GM21576 (cell line): ENCODE measurements around the gene NEK8.
A peak's percentile ranks its signal among the peaks of the same experiment; 100 is the strongest.
"Not testable (repeated sequence)": the region's sequence is repeated elsewhere in the genome, so short reads cannot be mapped to it uniquely, and the experiment has no call there.

Source experiments
- ATAC-seq: cut with Tn5 transposase; IDR thresholded peaks from one replicate; pipeline ENCODE4 v1.9.1; 2021; ENCODE audit warnings: mild to moderate bottlenecking, moderate library complexity; ENCODE audit not compliant: unreplicated experiment

Gene NEK8

DNA sequence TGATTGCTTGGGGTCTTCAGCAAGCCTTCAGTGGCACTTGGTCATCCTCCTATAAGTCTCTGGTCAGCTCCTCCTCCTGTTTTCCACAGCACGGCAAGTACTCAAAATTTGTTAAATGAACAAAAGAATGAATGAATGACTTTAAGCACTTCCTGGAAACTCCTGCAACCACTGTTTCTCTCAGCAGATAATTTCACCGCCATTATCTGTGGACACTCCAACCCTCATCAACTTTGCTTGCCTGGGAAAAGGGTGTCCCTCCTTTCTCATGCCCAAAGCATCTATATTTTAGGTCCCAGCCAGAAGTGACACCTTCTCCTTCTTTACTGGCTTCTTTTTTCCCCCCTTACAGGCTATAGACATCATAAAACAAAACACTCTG is 21.3 kb upstream of the NEK8 start:
- no peak for ATAC-seq

DNA sequence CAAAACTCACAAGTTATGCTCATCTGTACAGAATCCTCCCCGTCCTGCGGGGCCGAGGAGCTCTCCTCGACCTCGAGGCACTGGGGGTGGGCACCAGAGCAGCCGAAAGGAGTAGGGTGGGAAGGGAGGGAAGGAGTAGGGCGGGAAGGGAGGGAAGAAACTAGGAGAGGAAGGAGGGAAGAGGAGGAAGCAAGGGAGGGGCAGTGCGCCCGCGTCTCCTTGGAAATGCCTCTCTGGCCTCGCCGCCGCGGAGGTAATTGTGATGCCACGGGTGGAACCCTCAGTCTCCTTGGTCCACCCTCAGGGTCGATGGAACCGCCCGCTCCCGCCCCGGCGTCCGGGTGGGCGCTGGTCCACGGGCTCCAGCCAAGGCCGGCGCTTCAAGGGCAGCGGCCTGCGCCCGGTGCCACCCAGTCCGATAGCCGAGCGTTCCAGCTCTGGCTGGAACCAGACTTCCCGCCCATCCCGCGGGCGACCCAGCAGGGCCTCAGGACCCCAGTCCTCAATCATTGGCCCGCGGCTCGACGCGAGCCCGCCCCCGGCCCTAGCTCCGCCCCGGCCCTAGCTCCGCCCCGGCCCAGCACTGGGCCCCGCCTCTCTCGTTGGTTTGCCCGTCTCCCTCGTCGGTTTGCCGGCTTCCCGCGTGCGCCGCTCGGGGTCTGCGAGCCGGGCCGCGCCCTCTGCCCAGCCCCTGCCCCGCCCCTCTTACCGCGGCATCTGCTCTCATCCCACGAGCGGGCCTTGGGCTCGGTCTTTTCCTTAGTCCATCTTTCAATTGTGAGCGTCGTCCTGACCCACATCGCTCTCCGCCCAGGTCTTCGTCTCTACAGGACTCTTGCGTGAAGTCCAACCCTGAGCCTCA is 17.5 kb upstream of the NEK8 start:
- peak; percentile 58 for ATAC-seq

DNA sequence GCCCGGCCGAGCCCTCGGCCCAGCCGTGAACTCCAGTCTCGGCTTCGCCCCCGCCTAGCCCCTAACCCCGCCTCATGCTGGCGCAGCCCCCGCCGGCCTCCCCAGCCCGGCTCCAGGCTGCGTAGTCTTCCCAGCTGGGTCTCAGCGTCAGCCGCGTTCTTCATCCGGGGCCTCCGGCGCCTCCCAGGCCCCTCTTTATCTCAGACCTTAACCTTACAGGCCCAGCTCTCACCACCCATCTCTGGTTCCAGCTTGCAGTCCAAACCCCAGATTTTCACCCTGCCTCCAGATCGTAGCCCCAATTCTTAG is 16.9 kb upstream of the NEK8 start, which contains the start of gene PROCA1:
TSS of gene PROCA1 (minus strand) at position 166 of the 309 bp plus-strand sequence. CDS start 228 bp downstream, outside the sequence.
- ATAC-seq: peak; percentile 5

DNA sequence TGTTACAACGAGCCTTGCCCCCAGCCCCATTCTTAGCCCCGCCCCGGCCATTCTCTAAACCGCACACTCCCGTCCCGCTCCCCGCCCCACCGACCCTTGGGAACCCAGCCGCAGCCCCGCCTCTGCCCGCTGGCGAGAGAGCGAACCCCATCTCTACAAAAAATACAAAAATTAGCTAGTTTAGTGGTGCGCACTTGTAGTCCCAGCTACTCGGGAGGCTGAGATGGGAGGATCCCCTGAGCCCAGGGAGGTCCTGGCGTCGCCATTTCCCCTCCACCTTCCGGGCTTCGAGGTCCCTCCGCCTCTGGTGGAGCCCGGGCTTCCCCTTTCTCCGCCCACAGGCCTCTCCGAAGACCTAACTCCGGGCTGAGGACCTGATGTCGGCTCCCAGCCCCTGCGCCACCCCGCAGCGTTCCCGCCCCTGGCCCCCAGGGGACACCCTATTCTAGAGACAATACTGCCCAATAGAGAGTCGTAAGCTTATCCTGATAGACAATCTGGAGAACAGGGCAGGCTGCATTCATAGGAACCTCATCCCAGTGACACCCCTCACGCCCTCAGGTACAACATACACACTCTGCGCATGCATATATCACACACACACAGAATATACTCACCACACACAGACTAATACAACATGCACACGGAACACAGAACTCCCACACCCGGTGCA is 16.4 kb upstream of the NEK8 start:
- ATAC-seq: no peak

DNA sequence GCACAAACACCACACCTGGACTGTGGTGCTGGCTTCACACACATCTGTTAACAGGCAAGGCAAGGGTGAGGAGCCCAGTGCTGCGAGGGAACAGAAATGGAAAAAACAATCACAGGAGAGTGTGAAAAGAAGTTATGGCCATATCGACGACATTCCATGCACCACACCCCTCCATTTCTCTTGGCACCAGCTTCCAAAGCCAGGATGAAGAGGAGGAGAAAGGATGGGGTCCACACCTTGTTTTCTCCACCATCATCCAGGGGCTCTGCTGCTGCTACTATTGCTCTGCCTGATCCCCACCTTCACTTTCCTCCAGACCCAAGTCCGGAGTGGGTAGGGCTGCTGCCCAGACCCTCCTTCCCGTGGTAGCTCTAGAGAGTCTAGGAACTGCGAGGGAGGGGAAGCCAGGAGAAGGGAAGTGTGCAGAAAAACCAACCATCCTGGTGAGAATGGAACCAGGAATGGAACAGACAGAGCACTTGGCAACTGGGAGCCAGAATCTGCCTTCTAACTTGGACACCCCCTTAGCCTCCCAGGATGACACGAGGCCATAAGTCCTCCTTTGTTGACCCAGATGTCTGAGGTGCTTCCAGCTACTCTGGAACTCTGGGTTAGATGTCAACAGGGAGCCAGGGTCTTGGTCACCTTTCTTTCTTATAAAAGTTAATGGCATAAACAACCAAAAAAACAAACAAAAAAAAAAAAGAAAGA is 15.7 kb upstream of the NEK8 start:
- no peak for ATAC-seq

DNA sequence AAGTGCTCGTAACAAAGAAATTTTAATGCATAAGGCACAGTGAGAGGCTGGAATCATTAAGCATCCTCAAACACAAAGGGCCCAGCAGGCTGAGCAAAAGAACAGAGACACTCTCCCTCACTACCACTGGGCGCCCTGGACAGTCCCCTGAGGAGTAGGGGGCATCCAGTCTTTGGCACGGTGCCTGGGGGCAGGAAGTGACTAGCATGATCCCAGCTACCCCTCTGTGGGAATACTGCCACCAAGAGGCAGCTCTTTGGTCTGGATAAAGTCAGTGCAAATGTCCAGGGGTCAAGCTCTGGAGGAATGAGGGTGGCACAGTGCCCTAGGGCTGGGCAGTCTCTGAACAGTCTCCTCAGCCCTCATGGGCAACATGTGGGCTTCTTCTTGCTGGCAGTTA is 14.3 kb upstream of the NEK8 start:
- no peak for ATAC-seq

DNA sequence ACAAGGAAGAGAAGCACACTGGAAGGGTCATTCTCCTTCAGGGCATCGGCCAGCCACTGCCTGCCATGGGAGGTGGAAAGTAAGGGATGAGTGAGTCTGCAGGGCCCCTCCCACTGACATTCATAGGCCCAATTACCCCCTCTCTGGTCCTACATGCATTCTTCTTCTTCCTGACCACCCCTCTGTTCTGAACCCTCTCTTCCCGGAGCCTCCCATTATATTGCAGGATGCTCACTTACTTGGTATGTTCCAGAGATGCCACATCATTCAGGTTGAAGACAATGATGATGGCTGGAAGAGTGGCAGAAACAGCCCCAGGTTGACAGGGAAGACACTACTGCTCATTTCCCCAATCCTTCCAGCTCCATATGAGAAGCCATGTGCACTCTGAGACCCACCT is 13.4 kb upstream of the NEK8 start:
- ATAC-seq: no peak

DNA sequence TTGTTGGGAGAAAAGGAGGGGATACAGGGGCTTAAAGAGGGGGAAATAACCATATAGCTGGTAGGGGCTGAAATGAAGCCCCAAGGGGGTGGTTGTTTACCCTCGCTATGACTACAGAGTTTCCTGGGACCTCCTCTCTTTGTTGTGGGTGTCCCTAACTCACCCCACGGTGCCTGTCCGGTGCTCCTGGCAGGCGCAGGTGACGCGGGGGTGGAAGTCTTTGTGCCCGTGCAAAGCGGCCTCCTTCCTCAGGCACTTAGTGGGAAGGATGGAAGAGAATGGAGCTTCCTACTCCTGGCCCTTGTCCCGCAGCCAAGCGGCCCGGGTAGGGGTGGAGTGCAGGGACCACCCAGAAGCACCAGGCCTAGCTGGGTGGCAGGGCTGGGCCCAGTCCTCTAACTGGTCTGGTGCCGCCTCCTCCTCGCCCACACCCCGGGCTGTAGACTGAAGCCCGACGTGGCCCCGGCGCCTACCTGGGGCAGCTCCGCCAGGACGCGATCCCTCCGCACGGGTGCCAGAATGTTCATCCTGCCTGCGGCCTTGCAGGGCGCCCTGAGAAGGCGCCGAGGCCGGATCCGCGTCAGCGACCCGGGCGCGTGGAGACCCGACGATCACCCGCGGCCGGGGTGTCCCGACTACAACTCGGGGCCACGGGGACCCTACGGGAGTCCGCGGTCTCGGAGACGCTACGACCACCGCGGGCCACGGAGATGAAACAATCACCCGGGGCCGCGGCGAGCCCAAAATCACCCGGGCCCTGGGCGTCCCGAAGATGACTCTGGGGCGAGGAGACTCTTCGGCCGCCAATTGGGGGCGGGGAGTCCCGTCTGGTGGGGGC is 11.6 kb upstream of the NEK8 start:
- ATAC-seq: no peak

DNA sequence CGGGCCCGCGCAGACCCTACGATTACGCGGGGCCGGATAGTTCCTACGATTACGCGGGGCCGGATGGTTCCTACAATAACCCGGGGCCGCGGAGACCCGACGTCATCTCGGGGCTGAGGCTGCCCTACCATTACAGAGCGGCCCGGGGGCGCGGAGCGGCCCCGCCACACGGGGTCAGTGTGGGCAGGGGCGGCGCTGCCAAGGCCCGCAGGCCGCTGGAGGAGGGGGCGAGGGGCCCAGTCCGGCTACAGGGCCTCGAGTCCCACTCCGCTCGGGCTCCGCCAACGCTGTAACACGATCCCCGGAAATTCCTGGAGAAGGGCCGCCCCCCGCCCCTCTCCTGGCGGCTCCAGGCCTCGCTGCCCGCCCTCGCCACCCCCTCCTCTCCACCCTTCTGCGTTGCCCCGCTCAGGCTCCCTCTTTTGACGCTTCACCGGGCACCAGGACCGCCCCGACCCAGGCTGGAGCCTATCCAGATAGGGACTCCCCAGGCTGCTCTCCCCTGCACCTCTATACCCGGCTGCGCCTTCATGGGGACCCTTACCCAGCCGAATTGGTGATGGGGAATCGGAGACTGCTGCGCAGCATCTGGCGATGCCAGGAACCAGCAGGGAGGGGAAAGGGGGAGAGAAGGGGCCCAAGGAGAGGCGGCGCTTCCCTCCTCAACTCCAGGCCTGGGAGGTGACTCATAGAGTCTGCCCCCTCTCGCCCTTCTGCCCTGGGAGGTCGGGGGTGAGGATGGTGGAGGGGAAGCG is 10.8 kb upstream of the NEK8 start, which contains the start of gene RAB34:
TSS of gene RAB34 (minus strand) at position 291 of the 755 bp plus-strand sequence. CDS start 602 bp downstream, outside the sequence.
- ATAC-seq: no peak

DNA sequence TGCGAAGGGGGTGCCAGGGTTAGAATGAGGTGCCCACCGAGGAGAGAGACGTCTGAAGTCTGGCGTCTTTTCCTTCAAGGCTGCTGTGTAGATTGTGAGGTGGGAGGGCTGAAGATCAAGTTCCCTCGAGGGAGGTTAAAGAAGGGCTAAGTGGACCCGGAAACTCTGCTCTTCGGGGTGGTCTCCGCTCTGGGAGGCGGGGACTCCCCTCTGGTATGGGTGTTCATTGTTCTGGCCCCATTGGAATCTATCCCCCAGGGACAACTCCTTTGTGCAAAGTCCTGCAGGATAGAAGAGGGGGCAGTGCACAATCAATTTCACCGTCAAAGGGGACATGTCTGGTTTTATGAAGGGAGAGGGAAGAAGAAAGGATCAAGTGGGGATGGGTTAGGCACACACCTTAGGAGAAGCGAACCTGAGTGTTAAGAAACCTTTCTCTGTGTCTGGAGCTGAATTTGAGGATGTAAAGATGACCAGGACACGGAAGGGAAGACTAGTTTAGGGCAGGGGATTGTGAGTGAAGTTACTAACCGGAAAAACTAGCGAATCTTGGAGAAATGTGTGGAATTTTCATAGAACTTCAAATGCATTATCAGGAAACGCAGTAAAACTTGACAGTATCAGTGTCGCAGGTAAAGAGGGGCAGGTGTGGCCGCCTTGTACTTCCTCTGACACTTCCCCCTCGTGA is 10.1 kb upstream of the NEK8 start:
- no peak for ATAC-seq

DNA sequence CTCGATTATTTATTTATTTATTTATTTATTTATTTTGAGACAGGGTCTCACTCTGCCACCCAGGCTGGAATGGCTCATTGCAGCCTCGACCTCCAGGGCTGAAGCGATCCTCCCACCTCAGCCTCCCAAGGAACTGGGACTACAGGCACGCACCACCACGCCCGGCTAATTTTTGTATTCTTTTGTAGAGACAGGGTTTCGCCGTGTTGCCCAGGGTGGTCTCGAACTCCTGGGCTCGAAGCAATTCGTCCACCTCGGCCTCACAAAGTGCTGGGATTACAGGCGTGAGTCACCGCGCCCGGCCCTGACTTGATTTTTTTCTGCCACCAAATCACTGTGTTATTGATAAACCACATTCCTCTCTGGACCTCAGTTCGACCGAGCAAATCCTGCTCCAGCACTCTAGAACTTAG is 9.6 kb upstream of the NEK8 start:
- ATAC-seq: no peak

DNA sequence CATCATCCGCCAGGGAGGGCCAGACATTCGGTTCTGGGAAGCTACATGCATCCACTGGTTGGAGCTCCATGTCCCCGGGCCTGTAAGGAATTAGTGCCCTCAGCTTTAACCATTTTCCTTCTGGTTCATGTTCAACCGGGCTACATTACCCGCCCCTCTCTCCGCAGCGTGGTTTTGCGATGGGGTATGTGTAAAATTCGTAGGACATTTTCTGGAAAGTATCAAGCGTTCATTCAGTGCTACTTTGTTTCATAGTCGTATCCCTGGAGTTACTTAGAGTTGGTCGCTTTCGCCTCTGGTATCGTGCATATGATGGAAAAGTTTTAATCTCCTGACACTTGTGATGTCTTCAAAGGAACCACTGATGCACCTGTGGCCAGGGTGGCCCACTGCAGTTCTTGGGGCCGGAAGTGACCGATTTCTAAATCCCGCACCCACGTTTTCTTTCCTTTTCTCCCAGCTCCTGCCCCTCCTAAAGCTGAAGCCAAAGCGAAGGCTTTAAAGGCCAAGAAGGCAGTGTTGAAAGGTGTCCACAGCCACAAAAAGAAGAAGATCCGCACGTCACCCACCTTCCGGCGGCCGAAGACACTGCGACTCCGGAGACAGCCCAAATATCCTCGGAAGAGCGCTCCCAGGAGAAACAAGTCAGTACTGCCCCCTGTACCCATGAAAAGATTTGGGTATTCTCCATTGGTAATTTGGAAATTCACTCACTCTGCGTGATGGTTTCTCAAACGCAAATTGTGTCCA is 8.2 kb upstream of the NEK8 start:
- no peak for ATAC-seq

DNA sequence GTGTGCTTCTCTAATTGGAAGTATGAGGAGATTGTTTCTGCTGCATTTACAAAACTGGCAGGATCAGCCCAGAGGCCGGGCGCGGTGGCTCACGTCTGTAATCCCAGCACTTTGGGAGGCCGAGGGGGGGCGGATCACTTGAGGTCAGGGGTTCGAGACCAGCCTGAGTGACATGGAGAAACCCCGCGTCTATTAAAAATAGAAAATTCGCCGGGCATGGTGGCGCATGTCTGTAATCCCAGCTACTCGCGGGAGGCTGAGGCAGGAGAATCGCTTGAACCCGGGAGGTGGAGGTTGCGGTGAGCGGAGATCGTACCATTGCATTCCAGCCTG is 7.6 kb upstream of the NEK8 start:
- not testable (repeated sequence) for ATAC-seq

DNA sequence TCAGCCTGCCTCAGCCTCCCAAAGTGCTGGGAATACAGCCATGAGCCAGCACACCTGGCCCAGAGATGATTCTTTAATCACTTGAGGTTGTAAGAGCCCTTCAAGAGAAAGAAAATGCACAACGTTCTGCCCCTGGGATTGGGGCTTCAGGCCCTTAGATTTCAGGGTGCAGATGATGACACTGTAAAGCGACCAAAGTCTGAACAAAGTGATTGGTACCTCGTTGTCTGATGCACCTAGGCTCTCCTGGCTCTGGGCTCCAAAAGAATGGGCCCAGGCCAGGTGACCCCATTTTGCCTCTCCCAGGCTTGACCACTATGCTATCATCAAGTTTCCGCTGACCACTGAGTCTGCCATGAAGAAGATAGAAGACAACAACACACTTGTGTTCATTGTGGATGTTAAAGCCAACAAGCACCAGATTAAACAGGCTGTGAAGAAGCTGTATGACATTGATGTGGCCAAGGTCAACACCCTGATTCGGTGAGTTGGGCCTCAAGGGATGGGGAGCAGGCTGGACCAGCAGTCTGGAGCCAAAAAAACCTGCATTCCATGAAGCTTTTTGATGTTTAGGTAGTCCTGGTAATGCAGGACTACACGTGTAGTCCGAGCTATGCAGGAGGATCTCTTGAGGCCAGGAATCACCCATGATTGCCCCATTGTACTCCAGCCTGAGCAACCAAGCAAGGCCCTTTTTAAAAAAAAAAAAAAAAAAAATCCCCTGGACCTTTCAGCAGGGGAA is 6.0 kb upstream of the NEK8 start:
- no peak for ATAC-seq

DNA sequence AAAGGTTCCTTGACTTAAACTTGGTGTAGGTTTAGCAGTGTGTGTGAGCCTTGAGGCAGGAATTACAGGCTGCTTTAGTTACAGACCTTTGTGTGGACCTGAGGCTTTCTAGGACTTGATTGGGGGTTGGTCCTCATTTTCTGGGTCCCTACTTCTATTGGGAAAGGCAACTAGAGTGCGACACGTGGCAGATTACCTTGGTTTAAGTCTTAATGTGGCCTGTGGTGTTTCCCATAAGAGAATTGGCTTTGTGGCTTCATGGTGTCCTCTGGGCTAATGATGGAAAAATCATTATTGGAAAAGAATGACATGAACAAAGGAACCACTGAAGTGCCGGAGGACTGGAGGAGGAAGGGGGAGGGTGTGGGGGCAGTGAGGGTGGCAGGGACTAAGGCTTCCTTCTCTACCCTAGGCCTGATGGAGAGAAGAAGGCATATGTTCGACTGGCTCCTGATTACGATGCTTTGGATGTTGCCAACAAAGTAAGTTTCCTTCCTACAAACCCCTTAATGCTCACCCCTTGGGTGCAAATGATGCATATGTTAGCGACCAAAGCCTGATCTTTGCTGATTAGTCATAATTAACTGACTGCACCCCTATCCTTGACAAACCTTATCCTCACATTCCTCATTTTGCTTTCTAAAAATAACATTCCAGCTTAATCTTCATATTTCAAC is 5.3 kb upstream of the NEK8 start:
- no peak for ATAC-seq

DNA sequence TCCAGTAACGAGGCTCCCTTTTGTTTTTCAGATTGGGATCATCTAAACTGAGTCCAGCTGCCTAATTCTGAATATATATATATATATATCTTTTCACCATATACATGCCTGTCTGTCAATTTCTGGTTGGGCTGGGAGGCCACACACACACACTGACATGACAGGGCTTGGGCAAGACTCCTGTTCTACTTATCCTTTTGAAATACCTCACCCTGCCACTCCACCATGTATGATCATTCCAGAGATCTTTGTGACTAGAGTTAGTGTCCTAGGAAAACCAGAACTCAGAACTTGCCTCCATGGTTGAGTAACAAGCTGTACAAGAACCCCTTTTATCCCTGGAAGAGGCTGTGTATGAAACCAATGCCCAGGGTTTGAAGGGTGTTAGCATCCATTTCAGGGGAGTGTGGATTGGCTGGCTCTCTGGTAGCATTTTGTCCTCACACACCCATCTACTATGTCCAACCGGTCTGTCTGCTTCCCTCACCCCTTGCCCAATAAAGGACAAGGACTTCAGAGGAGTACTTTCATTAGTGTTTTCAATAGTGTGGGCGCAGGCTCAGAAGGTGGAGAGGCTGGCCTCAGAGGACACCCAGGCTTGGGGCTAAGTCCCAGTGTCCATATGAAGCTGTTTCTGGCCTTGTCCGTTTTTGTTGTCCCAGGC is 4.6 kb upstream of the NEK8 start:
- ATAC-seq: not testable (repeated sequence)

DNA sequence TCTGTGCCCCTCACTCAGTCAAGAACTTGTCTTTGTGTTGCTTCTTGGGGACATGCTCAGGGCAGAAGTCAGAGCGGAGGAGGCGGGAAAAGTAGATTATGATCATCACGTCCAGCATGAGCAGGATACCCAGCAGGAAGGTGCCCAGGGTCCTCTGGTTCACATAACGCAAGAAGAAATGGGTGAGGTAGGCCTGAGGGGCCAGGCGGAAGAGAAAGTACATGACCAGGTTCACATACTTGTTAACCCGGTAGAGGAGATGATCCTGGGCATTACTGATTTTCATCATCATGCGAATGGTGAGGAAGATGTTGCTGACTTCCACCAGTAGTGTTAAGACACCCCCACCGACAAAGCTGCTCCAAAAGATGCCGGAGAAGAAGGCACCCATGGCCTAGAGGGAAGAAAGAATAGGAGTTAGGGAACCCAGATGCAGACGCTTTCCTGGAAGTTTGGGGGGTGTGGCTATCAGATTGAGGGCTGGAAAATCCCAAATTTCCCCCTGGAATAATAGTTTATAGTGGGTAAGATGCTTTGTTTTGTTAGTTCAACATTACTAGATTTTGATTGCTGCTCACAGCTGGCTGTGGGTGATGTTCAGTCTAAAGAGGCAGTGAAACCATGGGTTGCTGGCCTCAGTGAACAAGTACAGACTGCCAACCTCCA is 4.0 kb upstream of the NEK8 start:
- ATAC-seq: no peak
